Psoas muscle (tissue), 8 donors: Measurements from ENCODE around the gene PLXNC1. TPM values are rescaled to one million over a fixed set of nuclear protein-coding genes. Genes with fewer than 3 reads are reported as not detected.

Source experiments
- ATAC-seq, 4 donors: fragments of 200-7000 bp; cut with Tn5 transposase; one replicate each; pipeline ENCODE4 v1.9.1; 2020; ENCODE audit warnings: moderate library complexity in 3 of 4, mild to moderate bottlenecking in 2 of 4
- DNase-seq, 2 donors: peaks; one replicate each; pipeline ENCODE4 v3.0.0-alpha.2; 2020
- H3K27ac ChIP-seq: fragments of 200-600 bp; one replicate; pipeline ENCODE4 v1.8.0; 2022
- H3K27me3 ChIP-seq, 3 donors: fragments of 200-600 bp in 1 of 3; one replicate each; pipeline versions ENCODE4 v1.6.1 to v1.8.0; 2013 to 2022; ENCODE audit warnings: low read length in 2 of 3, mild to moderate bottlenecking in 2 of 3, moderate library complexity in 1 of 3; ENCODE audit not compliant: insufficient read depth in 3 of 3
- H3K36me3 ChIP-seq, 2 donors: fragments of 200-600 bp in 1 of 2; one replicate each; pipeline versions ENCODE4 v1.6.1 to v1.8.0; 2013 to 2022; ENCODE audit warnings: low read depth in 1 of 2, mild to moderate bottlenecking in 1 of 2, moderate library complexity in 1 of 2; ENCODE audit not compliant: insufficient read depth in 1 of 2
- H3K4me1 ChIP-seq: fragments of 200-600 bp; one replicate; pipeline ENCODE4 v1.8.0; 2022
- H3K4me3 ChIP-seq: fragments of 200-600 bp; one replicate; pipeline ENCODE4 v1.8.0; 2022; ENCODE audit warnings: mild to moderate bottlenecking
- H3K9me3 ChIP-seq: fragments of 200-600 bp; one replicate; pipeline ENCODE4 v1.8.0; 2022
- CTCF ChIP-seq: fragments of 200-600 bp; IDR thresholded peaks from one replicate; pipeline ENCODE4 v1.8.0; 2022; ENCODE audit warnings: antibody characterized with exemption
- WGBS, 3 donors: extraction: QIAGEN DNeasy Blood & Tissue Kit; methylation state at CpG; one replicate each; pipeline versions ENCODE4 v1.1.6 to v1.1.7; 2013; 5-methylcytosine and 5-hydroxymethylcytosine counted together
- intact Hi-C, 2 donors: fragments of 100-400 bp; cut with DNase I; formaldehyde crosslinking; loops; one replicate each; pipeline versions ENCODE4 v1.11.0 to v1.14.2; 2022
- polyA plus RNA-seq, 3 donors: library from polyadenylated mRNA; stranded (reverse); fragments of 200-250 nt; gene quantifications; one replicate each; pipeline ENCODE4 v1.2.3, GENCODE V29; 2013
- total RNA-seq, 4 donors: library from RNA; stranded (reverse); fragmentation: NEBNext Ultra II Directional in 2 of 4; extraction: Animal tissue kit (Norgen Biotek cat#: 25700) in 2 of 4; gene quantifications; one replicate each; pipeline versions ENCODE4 v1.2.1 to v1.2.4, GENCODE V29; 2021 to 2023
- donor health status: healthy with polysubstance abuse.
- donor health status: DM: no; HTN: no; CAD: no; lungs with moderate emphysema.
- donor health status: Bipolar disorder and iron deficiency.
- donor health status: healthy.
- donor health status: DM: yes; HTN: yes; CAD: no.
- donor health status: DM: no; HTN: no; CAD: no.
- donor health status: DM: no; HTN: no; CAD: no.
- donor health status: DM: yes; HTN: yes; CAD: no.

The PLXNC1 gene
- total and polyA plus RNA-seq, 7 donors, result 0.18 to 4.0 (median 0.52) TPM

- intact Hi-C loops, result no loop called here
- Histone ChIP-seq H3K4me1 (peaks cover 4% of the 10 kb centered on the region), H3K27ac (no peak overlapping the region), H3K4me3 (no peak overlapping the region), H3K36me3 (peaks cover 2 to 47% of the 10 kb centered on the region in 2 donors), H3K9me3 (no peaks in the 10 kb centered on the region), H3K27me3 (no peaks in the 10 kb centered on the region)
- ATAC-seq (no peak), DNase-seq (no peak)
- TF ChIP-seq CTCF, result no peak
- 94 to 98% (median 98%) methylated on average over 1 of the region's 1 CpG for WGBS, 3 donors
These were observed 155.6 kb downstream of the PLXNC1 start for GRCh38 chr12:94304012-94304411.

GRCh38 chr12:94304566-94305061 is 156.2 kb downstream of the PLXNC1 start:
- DNase-seq, result no peak
- Histone ChIP-seq H3K27ac (no peak overlapping the region), H3K36me3 (peaks cover 5 to 53% of the 10 kb centered on the region in 2 donors), H3K4me1 (peaks cover 4% of the 10 kb centered on the region), H3K4me3 (no peak overlapping the region), H3K27me3 (no peaks in the 10 kb centered on the region), H3K9me3 (no peaks in the 10 kb centered on the region)
- WGBS, 3 donors, result 44 to 64% (median 63%) methylated on average over 3 of the region's 3 CpGs
- no peak for ATAC-seq
- intact Hi-C loops, result no loop called here
- no peak for TF ChIP-seq CTCF

- H3K9me3 ChIP-seq, result no peaks in the 10 kb centered on the region
- DNase-seq, result no peak
- ATAC-seq, result peak in 1 of 4 donors; percentile 19
- no peak overlapping the region for H3K27ac ChIP-seq
- 63 to 71% (median 67%) methylated on average over 9 of the region's 9 CpGs for WGBS, 3 donors
- peaks cover 4% of the 10 kb centered on the region for H3K4me1 ChIP-seq
- no peak for TF ChIP-seq CTCF
- H3K36me3 ChIP-seq, result peaks cover 5 to 51% of the 10 kb centered on the region in 2 donors
- no peaks in the 10 kb centered on the region for H3K27me3 ChIP-seq
- intact Hi-C loops, result no loop called here
- H3K4me3 ChIP-seq, result no peak overlapping the region
These were observed 157.0 kb downstream of the PLXNC1 start for GRCh38 chr12:94305130-94305957.

GRCh38 chr12:94308612-94309011 is 160.2 kb downstream of the PLXNC1 start:
- no peak overlapping the region for H3K27ac ChIP-seq
- no peaks in the 10 kb centered on the region for H3K27me3 ChIP-seq
- 85 to 86% (median 86%) methylated on average over 2 of the region's 2 CpGs for WGBS, 3 donors
- H3K9me3 ChIP-seq, result no peaks in the 10 kb centered on the region
- no peak overlapping the region for H3K4me3 ChIP-seq
- no peak for TF ChIP-seq CTCF
- peaks cover 4% of the 10 kb centered on the region for H3K4me1 ChIP-seq
- ATAC-seq (no peak), DNase-seq (no peak)
- intact Hi-C loops, result no loop called here
- H3K36me3 ChIP-seq, result peaks cover 3 to 44% of the 10 kb centered on the region in 2 donors
